Liver (tissue), 9 donors: Measurements from ENCODE around the gene VWF. TPM values are rescaled to one million over a fixed set of nuclear protein-coding genes. Genes with fewer than 3 reads are reported as not detected.
A peak's percentile ranks its signal among the peaks of the same experiment; 100 is the strongest.

Source experiments
- DNase-seq: peaks from one replicate; pipeline ENCODE4 v3.0.0-alpha.2; 2017; ENCODE audit warnings: low spot score
- H3K27ac ChIP-seq, 2 donors: one replicate each; pipeline ENCODE4 v1.7.0; 2013; ENCODE audit warnings: inconsistent platforms in 2 of 2, low read length in 2 of 2, control low read depth in 1 of 2, low read depth in 1 of 2, mild to moderate bottlenecking in 1 of 2
- H3K27me3 ChIP-seq, 4 donors: one replicate each; pipeline versions ENCODE4 v1.6.1 to v1.7.0; 2013; ENCODE audit warnings: low read length in 3 of 4, inconsistent platforms in 1 of 4, mild to moderate bottlenecking in 1 of 4, moderate library complexity in 1 of 4; ENCODE audit not compliant: control insufficient read depth in 4 of 4, insufficient read depth in 4 of 4
- H3K36me3 ChIP-seq, 4 donors: one replicate each; pipeline versions ENCODE4 v1.6.1 to v1.7.0; 2013; ENCODE audit warnings: low read length in 3 of 4, mild to moderate bottlenecking in 3 of 4, low read depth in 1 of 4, moderate library complexity in 1 of 4; ENCODE audit not compliant: control insufficient read depth in 4 of 4, insufficient read depth in 3 of 4
- H3K4me1 ChIP-seq, 4 donors: one replicate each; pipeline versions ENCODE4 v1.6.1 to v1.7.0; 2013; ENCODE audit warnings: low read length in 3 of 4, mild to moderate bottlenecking in 3 of 4, moderate library complexity in 1 of 4; ENCODE audit not compliant: control insufficient read depth in 4 of 4, insufficient read depth in 4 of 4
- H3K4me3 ChIP-seq, 3 donors: one replicate each; pipeline versions ENCODE4 v1.6.1 to v1.7.0; 2013; ENCODE audit warnings: low read length in 3 of 3, control low read depth in 1 of 3, low read depth in 1 of 3, mild to moderate bottlenecking in 1 of 3
- H3K9ac ChIP-seq, 2 donors: one replicate each; pipeline ENCODE4 v1.7.0; 2013; ENCODE audit warnings: low read length in 2 of 2, mild to moderate bottlenecking in 2 of 2, moderate library complexity in 2 of 2, control low read depth in 1 of 2, low read depth in 1 of 2
- H3K9me3 ChIP-seq, 4 donors: one replicate each; pipeline versions ENCODE4 v1.6.1 to v1.7.0; 2013; ENCODE audit warnings: low read length in 3 of 4; ENCODE audit not compliant: control insufficient read depth in 4 of 4
- CTCF ChIP-seq: fragments of 150-350 bp; IDR thresholded peaks from 2 replicates; pipeline ENCODE4 v1.5.1; 2017; ENCODE audit warnings: improper control_type of control experiment, low read depth, low read length; ENCODE audit not compliant: missing input control
- EGR1 ChIP-seq, 2 donors: IDR thresholded peaks; 2 replicates each; pipeline ENCODE4 v1.6.1; 2016 to 2018; ENCODE audit warnings: antibody characterized with exemption in 2 of 2, low read depth in 2 of 2
- FOXA1 ChIP-seq: IDR thresholded peaks from 2 replicates; pipeline ENCODE4 v1.6.1; 2016; ENCODE audit warnings: antibody characterized with exemption
- FOXA2 ChIP-seq: IDR thresholded peaks from 2 replicates; pipeline ENCODE4 v1.6.1; 2016; ENCODE audit warnings: antibody characterized with exemption
- GABPA ChIP-seq, 2 donors: IDR thresholded peaks in 1 of 2; conservative IDR thresholded peaks in 1 of 2; 2 replicates each; pipeline ENCODE4 v1.6.1; 2016; ENCODE audit warnings: antibody characterized with exemption in 2 of 2, mild to moderate bottlenecking in 1 of 2, moderate library complexity in 1 of 2
- HNF4A ChIP-seq, 2 donors: conservative IDR thresholded peaks; 2 replicates each; pipeline ENCODE4 v1.6.1; 2016; ENCODE audit warnings: antibody characterized with exemption in 2 of 2, mild to moderate bottlenecking in 2 of 2
- HNF4G ChIP-seq: IDR thresholded peaks from 2 replicates; pipeline ENCODE4 v1.6.1; 2016; ENCODE audit warnings: antibody characterized with exemption
- JUND ChIP-seq, 2 donors: IDR thresholded peaks; 2 replicates each; pipeline ENCODE4 v1.6.1; 2016; ENCODE audit warnings: antibody characterized with exemption in 2 of 2
- NR2F2 ChIP-seq: IDR thresholded peaks from 2 replicates; pipeline ENCODE4 v1.6.1; 2016; ENCODE audit warnings: antibody characterized with exemption
- RAD21 ChIP-seq, 2 donors: IDR thresholded peaks; 2 replicates each; pipeline ENCODE4 v1.6.1; 2016; ENCODE audit warnings: antibody characterized with exemption in 2 of 2, mild to moderate bottlenecking in 2 of 2
- REST ChIP-seq: IDR thresholded peaks from 2 replicates; pipeline ENCODE4 v1.6.1; 2016; ENCODE audit warnings: antibody characterized with exemption, mild to moderate bottlenecking
- RXRA ChIP-seq, 2 donors: IDR thresholded peaks; 2 replicates each; pipeline ENCODE4 v1.6.1; 2017 to 2018; ENCODE audit warnings: antibody characterized with exemption in 2 of 2, mild to moderate bottlenecking in 1 of 2
- SP1 ChIP-seq: IDR thresholded peaks from 2 replicates; pipeline ENCODE4 v1.6.1; 2018; ENCODE audit warnings: antibody characterized with exemption, mild to moderate bottlenecking
- TAF1 ChIP-seq: conservative IDR thresholded peaks from 2 replicates; pipeline ENCODE4 v1.6.1; 2016; ENCODE audit warnings: antibody characterized with exemption, mild to moderate bottlenecking
- YY1 ChIP-seq: IDR thresholded peaks from 2 replicates; pipeline ENCODE4 v1.6.1; 2016; ENCODE audit warnings: antibody characterized with exemption, mild to moderate bottlenecking
- ZBTB33 ChIP-seq: IDR thresholded peaks from 2 replicates; pipeline ENCODE4 v1.6.1; 2016; ENCODE audit warnings: antibody characterized with exemption
- WGBS: extraction: QIAGEN DNeasy Blood & Tissue Kit; methylation state at CpG from one replicate; pipeline ENCODE4 v1.1.7; 2013; 5-methylcytosine and 5-hydroxymethylcytosine counted together
- polyA plus RNA-seq, 2 donors: library from polyadenylated mRNA; stranded (reverse) in 1 of 2; unstranded in 1 of 2; fragments of 200-250 nt in 1 of 2; fragments of >200 nt in 1 of 2; fragmentation: Nextera tagmentation in 1 of 2; extraction: Ambion mirVana in 1 of 2; gene quantifications; one replicate each; pipeline versions ENCODE4 v1.2.1 to v1.2.3, GENCODE V29; 2013 to 2015
- total RNA-seq, 2 donors: library from RNA; depleted of rRNA; stranded (reverse); fragments of >200 nt; gene quantifications; one replicate each; pipeline ENCODE4 v1.2.3, GENCODE V29; 2014
- TF ChIP-seq, protein P1 (sequence below): IDR thresholded peaks from 2 replicates; pipeline ENCODE4 v1.6.1; 2016; ENCODE audit warnings: antibody characterized with exemption
- TF ChIP-seq, protein P2 (sequence below): IDR thresholded peaks from 2 replicates; pipeline ENCODE4 v1.6.1; 2016; ENCODE audit warnings: antibody characterized with exemption
- donor health status: healthy.
- donor health status: healthy.
- donor health status: healthy.
- donor health status: healthy.
- donor health status: healthy.

The VWF gene
- total and polyA plus RNA-seq, 4 donors: 2.1 to 10.8 (median 4.0) TPM

GRCh38 chr12:5988659-5989116, 135.8 kb downstream of the VWF start:
- Histone ChIP-seq H3K27me3 (no peaks in the 10 kb centered on the region), H3K4me1 (peaks cover 0 to 4% (median 0%) of the 10 kb centered on the region in 4 donors), H3K4me3 (no peak overlapping the region), H3K9ac (no peak overlapping the region), H3K9me3 (no peaks in the 10 kb centered on the region), H3K27ac (no peak overlapping the region), H3K36me3 (no peaks in the 10 kb centered on the region)
- TF ChIP-seq RXRA (IDR thresholded peaks at IDR 0.05): no peak
- no peak for TF ChIP-seq NR2F2
- no peak for TF ChIP-seq HNF4G
- TF ChIP-seq, protein P1, sequence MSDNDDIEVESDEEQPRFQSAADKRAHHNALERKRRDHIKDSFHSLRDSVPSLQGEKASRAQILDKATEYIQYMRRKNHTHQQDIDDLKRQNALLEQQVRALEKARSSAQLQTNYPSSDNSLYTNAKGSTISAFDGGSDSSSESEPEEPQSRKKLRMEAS: no peak
- TF ChIP-seq JUND (IDR thresholded peaks at IDR 0.05): no peak
- no peak for TF ChIP-seq YY1
- TF ChIP-seq CTCF: peak; percentile 96
- TF ChIP-seq GABPA (IDR thresholded peaks at IDR 0.05 in 1 of 2, conservative IDR thresholded peaks at IDR 0.05 in 1 of 2): no peak
- TF ChIP-seq EGR1 (IDR thresholded peaks at IDR 0.05; ENCODE audit: low read depth in 2 of 2): no peak
- TF ChIP-seq RAD21 (IDR thresholded peaks at IDR 0.05): peak; percentile 96 to 99
- no peak for TF ChIP-seq FOXA1
- TF ChIP-seq FOXA2: no peak
- TF ChIP-seq SP1: no peak
- peak in 1 of 2 donors; percentile 38 for TF ChIP-seq HNF4A (conservative IDR thresholded peaks at IDR 0.05)
- no peak for TF ChIP-seq TAF1
- no peak for TF ChIP-seq REST
- TF ChIP-seq ZBTB33: no peak
- TF ChIP-seq, protein P2, sequence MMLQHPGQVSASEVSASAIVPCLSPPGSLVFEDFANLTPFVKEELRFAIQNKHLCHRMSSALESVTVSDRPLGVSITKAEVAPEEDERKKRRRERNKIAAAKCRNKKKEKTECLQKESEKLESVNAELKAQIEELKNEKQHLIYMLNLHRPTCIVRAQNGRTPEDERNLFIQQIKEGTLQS: no peak
- WGBS: 4% methylated on average over 10 of the region's 10 CpGs
- DNase-seq: peak; percentile 77
